Skeletal muscle tissue (tissue), 4 donors: ENCODE results near the gene MAD1L1. TPM values are rescaled to one million over a fixed set of nuclear protein-coding genes. Genes with fewer than 3 reads are reported as not detected.

Source experiments
- H3K27ac ChIP-seq: one replicate; pipeline ENCODE4 v1.7.0; 2013; ENCODE audit warnings: mild to moderate bottlenecking, low read depth, low read length, inconsistent platforms
- H3K27me3 ChIP-seq, 3 donors: one replicate each; pipeline ENCODE4 v1.7.0; 2013; ENCODE audit warnings: low read length in 3 of 3; ENCODE audit not compliant: control insufficient read depth in 3 of 3, insufficient read depth in 3 of 3
- H3K36me3 ChIP-seq, 3 donors: one replicate each; pipeline ENCODE4 v1.7.0; 2013; ENCODE audit warnings: low read length in 3 of 3; ENCODE audit not compliant: control insufficient read depth in 3 of 3, insufficient read depth in 3 of 3
- H3K4me1 ChIP-seq, 3 donors: one replicate each; pipeline ENCODE4 v1.7.0; 2013; ENCODE audit warnings: low read length in 3 of 3, mild to moderate bottlenecking in 3 of 3; ENCODE audit not compliant: control insufficient read depth in 3 of 3, insufficient read depth in 3 of 3
- H3K4me3 ChIP-seq, 3 donors: one replicate each; pipeline ENCODE4 v1.7.0; 2013; ENCODE audit warnings: low read length in 3 of 3
- H3K9ac ChIP-seq, 3 donors: one replicate each; pipeline ENCODE4 v1.7.0; 2013; ENCODE audit warnings: low read length in 3 of 3, mild to moderate bottlenecking in 3 of 3, moderate library complexity in 2 of 3, low read depth in 1 of 3
- H3K9me3 ChIP-seq, 3 donors: one replicate each; pipeline ENCODE4 v1.7.0; 2013; ENCODE audit warnings: low read length in 3 of 3; ENCODE audit not compliant: control insufficient read depth in 3 of 3
- total RNA-seq: library from RNA; depleted of rRNA; stranded (reverse); fragments of >200 nt; gene quantifications from one replicate; pipeline ENCODE4 v1.2.3, GENCODE V29; 2014
- donor health status: Osteomylitis.

Gene MAD1L1
- total RNA-seq, 1 donor from 2014 or later = 42.3 TPM

GRCh38 chr7:2145835-2146580 is 86.7 kb downstream of the MAD1L1 start:
- peaks cover 28 to 35% (median 28%) of the 10 kb centered on the region in 3 donors for H3K4me1 ChIP-seq
- no peaks in the 10 kb centered on the region for H3K9me3 ChIP-seq
- peaks cover 8 to 17% (median 10%) of the 10 kb centered on the region in 3 donors for H3K36me3 ChIP-seq
- H3K9ac ChIP-seq = no peak overlapping the region
- H3K27ac ChIP-seq = no peak overlapping the region
- H3K27me3 ChIP-seq = no peaks in the 10 kb centered on the region
- no peak overlapping the region for H3K4me3 ChIP-seq

- H3K36me3 ChIP-seq = peaks cover 8 to 17% (median 10%) of the 10 kb centered on the region in 3 donors
These were observed 87.8 kb downstream of the MAD1L1 start for GRCh38 chr7:2144926-2145325.

DNA sequence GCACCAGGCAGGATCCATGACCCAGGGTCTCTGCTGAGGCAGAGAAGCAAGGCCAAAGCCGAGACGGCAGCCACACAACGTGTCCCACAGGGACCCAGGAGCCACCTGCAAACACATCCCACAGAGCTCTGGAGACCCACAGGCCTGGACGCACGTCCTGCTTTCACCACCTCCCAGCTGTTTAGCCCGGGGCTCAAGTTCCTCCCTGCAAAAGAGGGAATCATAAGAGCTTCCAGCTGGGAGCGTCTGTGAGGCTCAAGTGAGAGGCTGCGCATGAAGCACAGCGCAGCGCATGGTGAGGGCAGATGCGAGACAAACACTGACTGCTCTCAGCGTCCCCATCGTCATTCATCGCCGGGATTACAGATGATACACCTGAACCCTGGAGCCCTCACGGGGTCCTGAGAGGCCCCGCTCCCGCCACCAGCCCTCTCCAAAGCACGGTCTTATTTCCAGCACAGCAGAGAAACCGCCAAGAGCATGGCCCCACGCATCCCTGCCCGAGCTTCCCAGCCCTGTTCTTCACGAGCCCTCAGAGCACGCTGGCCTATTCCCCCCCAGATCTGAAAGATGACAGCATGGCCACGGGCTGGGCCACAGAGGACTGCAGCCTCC is 88.7 kb downstream of the MAD1L1 start:
- Histone ChIP-seq H3K27me3 (no peaks in the 10 kb centered on the region), H3K36me3 (peaks cover 8 to 17% (median 10%) of the 10 kb centered on the region in 3 donors), H3K27ac (no peak overlapping the region), H3K9ac (no peak overlapping the region), H3K9me3 (no peaks in the 10 kb centered on the region), H3K4me1 (peaks cover 13 to 28% (median 15%) of the 10 kb centered on the region in 3 donors), H3K4me3 (no peak overlapping the region)

More at GRCh38 chr7:2144926-2145325, 87.8 kb downstream of the MAD1L1 start:
- no peaks in the 10 kb centered on the region for H3K27me3 ChIP-seq
- no peak overlapping the region for H3K9ac ChIP-seq
- H3K9me3 ChIP-seq = no peaks in the 10 kb centered on the region
- no peak overlapping the region for H3K4me3 ChIP-seq
- H3K27ac ChIP-seq = no peak overlapping the region
- peaks cover 17 to 27% (median 17%) of the 10 kb centered on the region in 3 donors for H3K4me1 ChIP-seq

GRCh38 chr7:2143450-2143849 is 89.3 kb downstream of the MAD1L1 start:
- peaks cover 4 to 17% (median 5%) of the 10 kb centered on the region in 3 donors for H3K36me3 ChIP-seq
- H3K4me1 ChIP-seq = peaks cover 13 to 33% (median 16%) of the 10 kb centered on the region in 3 donors
- no peaks in the 10 kb centered on the region for H3K9me3 ChIP-seq
- H3K4me3 ChIP-seq = no peak overlapping the region
- no peaks in the 10 kb centered on the region for H3K27me3 ChIP-seq
- H3K27ac ChIP-seq = no peak overlapping the region
- no peak overlapping the region for H3K9ac ChIP-seq

- Histone ChIP-seq H3K4me3 (no peak overlapping the region), H3K27ac (no peak overlapping the region), H3K9me3 (no peaks in the 10 kb centered on the region), H3K9ac (peak overlapping the region in 1 of 3 donors; percentile 50), H3K27me3 (no peaks in the 10 kb centered on the region), H3K4me1 (peaks cover 13 to 33% (median 16%) of the 10 kb centered on the region in 3 donors), H3K36me3 (peaks cover 3 to 17% (median 5%) of the 10 kb centered on the region in 3 donors)
These were observed 90.4 kb downstream of the MAD1L1 start for GRCh38 chr7:2142386-2142785.

DNA sequence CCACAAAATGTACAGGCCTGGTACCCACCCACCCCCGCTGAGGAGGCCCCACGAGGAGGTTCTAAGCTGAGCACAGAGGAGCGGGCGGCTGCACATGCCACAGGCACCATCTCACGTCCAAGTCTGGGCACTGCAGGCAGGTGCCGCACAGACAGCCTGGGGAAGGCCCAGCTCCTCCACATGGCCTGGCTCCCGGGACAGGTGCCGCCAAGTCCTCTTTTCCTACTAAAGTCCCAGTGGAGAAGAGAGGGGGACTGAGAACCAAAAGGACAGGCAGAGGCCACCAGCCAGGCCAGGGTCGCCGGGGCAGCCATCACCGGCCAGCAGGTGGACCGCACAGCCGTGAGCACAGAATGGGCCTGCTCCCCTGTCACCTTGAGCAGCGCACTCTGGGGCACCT is 91.1 kb downstream of the MAD1L1 start:
- Histone ChIP-seq H3K4me1 (peaks cover 13 to 33% (median 16%) of the 10 kb centered on the region in 3 donors), H3K4me3 (no peak overlapping the region), H3K27ac (no peak overlapping the region), H3K27me3 (no peaks in the 10 kb centered on the region), H3K36me3 (peaks cover 3 to 15% (median 3%) of the 10 kb centered on the region in 3 donors), H3K9ac (no peak overlapping the region), H3K9me3 (no peaks in the 10 kb centered on the region)

DNA sequence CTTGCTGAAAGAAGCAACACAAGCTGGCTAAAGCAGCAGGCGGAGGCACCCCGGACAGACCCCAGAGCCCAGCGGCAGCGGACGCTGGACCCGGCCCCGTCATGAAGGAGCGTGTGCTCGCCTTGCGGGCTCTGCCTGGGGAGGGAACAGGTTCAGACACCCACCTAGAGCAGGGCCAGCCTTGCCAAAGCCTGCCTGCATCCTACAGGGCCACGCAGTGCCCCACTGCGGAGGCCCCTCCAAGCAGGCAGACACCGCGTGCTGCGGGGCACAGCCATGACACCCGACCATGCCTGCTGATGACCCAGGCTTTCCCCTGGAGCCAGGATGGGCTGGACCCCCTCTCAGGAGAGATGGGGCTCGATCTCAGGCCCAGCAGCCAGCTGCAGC is 91.7 kb downstream of the MAD1L1 start:
- H3K9ac ChIP-seq = no peak overlapping the region
- peaks cover 13 to 33% (median 16%) of the 10 kb centered on the region in 3 donors for H3K4me1 ChIP-seq
- H3K36me3 ChIP-seq = peaks cover 3 to 14% (median 8%) of the 10 kb centered on the region in 3 donors
- no peak overlapping the region for H3K4me3 ChIP-seq
- H3K27me3 ChIP-seq = no peaks in the 10 kb centered on the region
- H3K9me3 ChIP-seq = no peaks in the 10 kb centered on the region
- H3K27ac ChIP-seq = no peak overlapping the region

DNA sequence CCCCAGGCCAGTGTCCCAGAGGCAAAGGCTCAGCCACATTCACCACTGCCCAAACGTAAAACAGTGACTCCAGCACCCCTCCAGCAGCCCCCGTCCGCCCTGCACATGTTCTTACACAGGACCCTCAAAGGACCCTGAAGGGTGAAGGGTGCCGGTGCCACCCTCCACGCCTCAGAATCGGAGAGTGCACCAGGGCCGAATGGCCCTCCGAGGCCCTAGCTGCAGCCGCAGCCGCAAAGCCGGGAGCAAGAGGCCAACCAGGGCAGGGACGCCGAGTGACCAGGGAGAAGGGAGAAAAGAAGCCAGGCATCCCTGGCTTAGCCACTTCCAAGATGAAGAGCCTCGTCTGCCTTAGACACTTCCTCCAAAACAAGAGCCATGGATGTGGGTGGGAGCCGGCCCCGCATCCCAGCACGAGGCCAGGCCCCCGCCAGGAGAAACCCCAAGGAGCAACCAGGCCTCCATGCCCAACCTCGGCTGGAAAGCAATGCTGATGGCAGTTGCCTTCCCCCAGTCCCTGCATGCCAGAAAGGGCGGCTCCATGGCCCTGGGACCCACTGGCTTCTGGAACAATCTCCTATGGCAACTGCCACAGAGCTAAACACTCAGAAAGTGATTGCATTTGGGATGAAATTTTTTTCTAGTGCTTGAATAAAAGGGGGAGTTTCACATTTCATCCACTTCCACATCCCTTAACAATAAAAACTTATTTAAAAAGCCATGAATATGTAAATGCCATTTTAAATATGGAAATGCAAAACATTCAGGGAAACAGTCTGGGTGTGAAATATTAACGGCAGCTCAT is 92.3 kb downstream of the MAD1L1 start:
- no peaks in the 10 kb centered on the region for H3K27me3 ChIP-seq
- H3K4me1 ChIP-seq = peaks cover 13 to 33% (median 16%) of the 10 kb centered on the region in 3 donors

DNA sequence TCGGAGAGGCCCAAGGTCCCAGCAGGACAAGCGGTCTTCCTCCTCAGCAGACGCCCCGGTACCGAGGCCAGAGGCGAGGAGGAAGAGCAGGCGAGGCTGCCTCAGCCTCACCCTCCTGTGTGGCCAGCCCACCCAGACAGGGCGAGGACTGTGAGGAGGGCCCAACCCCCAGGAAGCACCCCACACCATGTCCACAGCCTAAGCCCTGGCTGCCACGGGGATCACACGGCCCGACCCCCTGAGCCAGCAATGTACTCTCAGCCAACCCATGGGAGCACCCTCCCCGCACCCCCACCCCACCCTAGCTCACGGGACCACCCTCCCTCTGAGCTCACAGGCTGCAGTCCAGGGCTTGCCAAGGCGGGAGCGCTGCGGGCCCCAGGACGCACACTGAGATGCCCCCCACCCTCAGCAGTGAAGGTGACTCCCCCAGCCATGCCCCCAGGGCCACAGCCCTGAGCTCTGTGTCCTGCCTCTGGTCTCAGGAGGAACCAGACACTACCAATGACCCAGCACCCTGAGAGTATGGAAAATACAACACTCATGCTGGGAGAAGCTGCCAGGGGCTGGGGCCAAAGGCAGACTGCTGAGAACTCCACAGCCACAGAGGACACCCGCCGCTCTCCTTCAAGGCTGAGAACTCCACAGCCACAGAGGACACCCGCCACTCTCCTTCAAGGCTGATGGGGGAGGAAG is 93.6 kb downstream of the MAD1L1 start:
- no peaks in the 10 kb centered on the region for H3K27me3 ChIP-seq
- peaks cover 0 to 5% (median 2%) of the 10 kb centered on the region in 3 donors for H3K36me3 ChIP-seq
- H3K4me1 ChIP-seq = peaks cover 13 to 33% (median 16%) of the 10 kb centered on the region in 3 donors
- no peak overlapping the region for H3K27ac ChIP-seq
- H3K4me3 ChIP-seq = no peak overlapping the region
- H3K9me3 ChIP-seq = no peaks in the 10 kb centered on the region
- no peak overlapping the region for H3K9ac ChIP-seq

More for the DNA sequence above, 92.3 kb downstream of the MAD1L1 start:
- H3K9ac ChIP-seq = peak overlapping the region in 1 of 3 donors; percentile 8
- no peaks in the 10 kb centered on the region for H3K9me3 ChIP-seq
- H3K27ac ChIP-seq = no peak overlapping the region
- peaks cover under 1 to 8% (median 6%) of the 10 kb centered on the region in 3 donors for H3K36me3 ChIP-seq
- no peak overlapping the region for H3K4me3 ChIP-seq
